Activated naive CD8-positive, alpha-beta T cell treated with anti-CD3 and anti-CD28 coated beads for 36 hours (primary cell): ENCODE data around the gene MREG. TPM values are rescaled to one million over a fixed set of nuclear protein-coding genes. Genes with fewer than 3 reads are reported as not detected.

Experiments used
- DNase-seq: peaks from one replicate; pipeline ENCODE4 v3.0.0; 2021
- H3K27ac Mint-ChIP-seq: one replicate; pipeline ENCODE4 v1.8.0; 2022; ENCODE audit warnings: mild to moderate bottlenecking, moderate library complexity, mixed read lengths
- H3K27me3 Mint-ChIP-seq: one replicate; pipeline ENCODE4 v1.8.0; 2022; ENCODE audit warnings: mild to moderate bottlenecking, mixed read lengths
- H3K36me3 Mint-ChIP-seq: one replicate; pipeline ENCODE4 v1.8.0; 2021; ENCODE audit warnings: mild to moderate bottlenecking, mixed read lengths
- H3K4me1 Mint-ChIP-seq: one replicate; pipeline ENCODE4 v1.8.0; 2021; ENCODE audit warnings: mixed read lengths
- H3K4me3 Mint-ChIP-seq: one replicate; pipeline ENCODE4 v1.8.0; 2022; ENCODE audit warnings: mild to moderate bottlenecking, moderate library complexity, mixed read lengths
- H3K9me3 Mint-ChIP-seq: one replicate; pipeline ENCODE4 v1.8.0; 2022; ENCODE audit warnings: mixed read lengths
- total RNA-seq, 2 experiments: library from RNA; stranded (reverse); gene quantifications; one replicate each; pipeline ENCODE4 v1.2.3, GENCODE V29; 2021

The MREG gene
- total RNA-seq = 10 to 100 TPM; 10.8 to 12.1 TPM

GRCh38 chr2:216013080-216013909, at the start of gene MREG:
MREG (minus strand) TSS chr2:216013551; CDS start chr2:216013327, 224 bp downstream.
- DNase-seq = peak; percentile 88
- H3K4me1 Mint-ChIP-seq = peaks cover 49% of the 10 kb centered on the region
- peaks cover 2% of the 10 kb centered on the region for H3K9me3 Mint-ChIP-seq
- no peaks in the 10 kb centered on the region for H3K27me3 Mint-ChIP-seq
- peak within 1 kb of the TSS; percentile 90 for H3K4me3 Mint-ChIP-seq
- peak within 1 kb of the TSS; percentile 67 for H3K27ac Mint-ChIP-seq
- H3K36me3 Mint-ChIP-seq = peaks cover 8% of the 10 kb centered on the region

GRCh38 chr2:216059233-216059834, 46.0 kb upstream of the MREG start:
- Mint-ChIP-seq H3K36me3 (peaks cover 12% of the 10 kb centered on the region), H3K4me3 (no peak overlapping the region), H3K27ac (no peak overlapping the region), H3K27me3 (no peaks in the 10 kb centered on the region), H3K9me3 (peaks cover 4% of the 10 kb centered on the region), H3K4me1 (peaks cover 30% of the 10 kb centered on the region)
- no peak for DNase-seq

- Mint-ChIP-seq H3K4me3 (peak overlapping the region; percentile 74), H3K4me1 (peaks cover 27% of the 10 kb centered on the region), H3K9me3 (peaks cover 4% of the 10 kb centered on the region), H3K27ac (peak overlapping the region; percentile 91), H3K27me3 (no peaks in the 10 kb centered on the region), H3K36me3 (peaks cover 12% of the 10 kb centered on the region)
- DNase-seq = peak; percentile 71
These were observed 44.4 kb upstream of the MREG start for GRCh38 chr2:216057688-216058193.

- H3K36me3 Mint-ChIP-seq = peaks cover 15% of the 10 kb centered on the region
- H3K9me3 Mint-ChIP-seq = peaks cover 4% of the 10 kb centered on the region
- DNase-seq = no peak
- peaks cover 27% of the 10 kb centered on the region for H3K4me1 Mint-ChIP-seq
- no peak overlapping the region for H3K4me3 Mint-ChIP-seq
- H3K27me3 Mint-ChIP-seq = no peaks in the 10 kb centered on the region
- H3K27ac Mint-ChIP-seq = peak overlapping the region; percentile 91
These were observed 43.4 kb upstream of the MREG start for GRCh38 chr2:216056739-216057138.

GRCh38 chr2:216055680-216056079, 42.3 kb upstream of the MREG start:
- DNase-seq = no peak
- H3K27me3 Mint-ChIP-seq = no peaks in the 10 kb centered on the region
- H3K36me3 Mint-ChIP-seq = peaks cover 15% of the 10 kb centered on the region
- H3K27ac Mint-ChIP-seq = no peak overlapping the region
- H3K4me1 Mint-ChIP-seq = peaks cover 27% of the 10 kb centered on the region
- H3K4me3 Mint-ChIP-seq = no peak overlapping the region
- peaks cover 4% of the 10 kb centered on the region for H3K9me3 Mint-ChIP-seq

GRCh38 chr2:216052420-216052819, 39.1 kb upstream of the MREG start:
- H3K9me3 Mint-ChIP-seq = no peaks in the 10 kb centered on the region
- no peak for DNase-seq

GRCh38 chr2:216051350-216051749, 38.0 kb upstream of the MREG start:
- H3K4me3 Mint-ChIP-seq = no peak overlapping the region
- no peaks in the 10 kb centered on the region for H3K27me3 Mint-ChIP-seq
- peaks cover 3% of the 10 kb centered on the region for H3K36me3 Mint-ChIP-seq
- H3K27ac Mint-ChIP-seq = no peak overlapping the region
- H3K4me1 Mint-ChIP-seq = no peaks in the 10 kb centered on the region
- DNase-seq = no peak
- H3K9me3 Mint-ChIP-seq = no peaks in the 10 kb centered on the region

More at GRCh38 chr2:216052420-216052819, 39.1 kb upstream of the MREG start:
- Mint-ChIP-seq H3K36me3 (peaks cover 3% of the 10 kb centered on the region), H3K27me3 (no peaks in the 10 kb centered on the region), H3K4me1 (peaks cover 8% of the 10 kb centered on the region), H3K4me3 (no peak overlapping the region), H3K27ac (no peak overlapping the region)

- peaks cover 3% of the 10 kb centered on the region for H3K36me3 Mint-ChIP-seq
- no peak overlapping the region for H3K27ac Mint-ChIP-seq
- no peak for DNase-seq
- H3K4me3 Mint-ChIP-seq = no peak overlapping the region
- H3K27me3 Mint-ChIP-seq = no peaks in the 10 kb centered on the region
- peaks cover 9% of the 10 kb centered on the region for H3K4me1 Mint-ChIP-seq
- H3K9me3 Mint-ChIP-seq = no peaks in the 10 kb centered on the region
These were observed 36.1 kb upstream of the MREG start for GRCh38 chr2:216049452-216049851.

GRCh38 chr2:216047397-216047796, 34.0 kb upstream of the MREG start:
- peaks cover 9% of the 10 kb centered on the region for H3K4me1 Mint-ChIP-seq
- DNase-seq = no peak
- H3K9me3 Mint-ChIP-seq = no peaks in the 10 kb centered on the region
- no peak overlapping the region for H3K4me3 Mint-ChIP-seq
- H3K27ac Mint-ChIP-seq = no peak overlapping the region
- H3K36me3 Mint-ChIP-seq = no peaks in the 10 kb centered on the region
- H3K27me3 Mint-ChIP-seq = no peaks in the 10 kb centered on the region

GRCh38 chr2:216044883-216045486, 31.6 kb upstream of the MREG start:
- H3K4me3 Mint-ChIP-seq = no peak overlapping the region
- H3K27me3 Mint-ChIP-seq = no peaks in the 10 kb centered on the region
- H3K4me1 Mint-ChIP-seq = peaks cover 9% of the 10 kb centered on the region
- no peak overlapping the region for H3K27ac Mint-ChIP-seq
- no peaks in the 10 kb centered on the region for H3K9me3 Mint-ChIP-seq
- H3K36me3 Mint-ChIP-seq = no peaks in the 10 kb centered on the region
- DNase-seq = no peak

GRCh38 chr2:216043949-216044348, 30.6 kb upstream of the MREG start:
- Mint-ChIP-seq H3K4me1 (peaks cover 9% of the 10 kb centered on the region), H3K4me3 (no peak overlapping the region), H3K27ac (no peak overlapping the region), H3K36me3 (peaks cover 2% of the 10 kb centered on the region), H3K27me3 (no peaks in the 10 kb centered on the region), H3K9me3 (no peaks in the 10 kb centered on the region)
- no peak for DNase-seq

- H3K27me3 Mint-ChIP-seq = no peaks in the 10 kb centered on the region
- H3K36me3 Mint-ChIP-seq = peaks cover 2% of the 10 kb centered on the region
- no peak for DNase-seq
- no peak overlapping the region for H3K27ac Mint-ChIP-seq
- H3K4me3 Mint-ChIP-seq = no peak overlapping the region
- H3K4me1 Mint-ChIP-seq = peaks cover 9% of the 10 kb centered on the region
- no peaks in the 10 kb centered on the region for H3K9me3 Mint-ChIP-seq
These were observed 28.1 kb upstream of the MREG start for GRCh38 chr2:216041438-216041837.

- Mint-ChIP-seq H3K27ac (peak overlapping the region; percentile 21), H3K9me3 (no peaks in the 10 kb centered on the region), H3K4me3 (no peak overlapping the region), H3K27me3 (no peaks in the 10 kb centered on the region), H3K4me1 (peaks cover 2% of the 10 kb centered on the region), H3K36me3 (peaks cover 2% of the 10 kb centered on the region)
- DNase-seq = no peak
These were observed 26.6 kb upstream of the MREG start for GRCh38 chr2:216039918-216040317.

GRCh38 chr2:216034065-216034464, 20.7 kb upstream of the MREG start:
- Mint-ChIP-seq H3K9me3 (no peaks in the 10 kb centered on the region), H3K4me1 (peaks cover 39% of the 10 kb centered on the region)

GRCh38 chr2:216033403-216033802, 20.1 kb upstream of the MREG start:
- Mint-ChIP-seq H3K27me3 (no peaks in the 10 kb centered on the region), H3K9me3 (no peaks in the 10 kb centered on the region), H3K4me1 (peaks cover 39% of the 10 kb centered on the region), H3K36me3 (peaks cover 11% of the 10 kb centered on the region), H3K4me3 (no peak overlapping the region), H3K27ac (no peak overlapping the region)
- no peak for DNase-seq

More at GRCh38 chr2:216034065-216034464, 20.7 kb upstream of the MREG start:
- H3K27ac Mint-ChIP-seq = no peak overlapping the region
- no peaks in the 10 kb centered on the region for H3K27me3 Mint-ChIP-seq
- H3K4me3 Mint-ChIP-seq = no peak overlapping the region
- peaks cover 11% of the 10 kb centered on the region for H3K36me3 Mint-ChIP-seq
- peak; percentile 69 for DNase-seq
